Measurements from ENCODE around the gene UNC93B1.

DNA sequence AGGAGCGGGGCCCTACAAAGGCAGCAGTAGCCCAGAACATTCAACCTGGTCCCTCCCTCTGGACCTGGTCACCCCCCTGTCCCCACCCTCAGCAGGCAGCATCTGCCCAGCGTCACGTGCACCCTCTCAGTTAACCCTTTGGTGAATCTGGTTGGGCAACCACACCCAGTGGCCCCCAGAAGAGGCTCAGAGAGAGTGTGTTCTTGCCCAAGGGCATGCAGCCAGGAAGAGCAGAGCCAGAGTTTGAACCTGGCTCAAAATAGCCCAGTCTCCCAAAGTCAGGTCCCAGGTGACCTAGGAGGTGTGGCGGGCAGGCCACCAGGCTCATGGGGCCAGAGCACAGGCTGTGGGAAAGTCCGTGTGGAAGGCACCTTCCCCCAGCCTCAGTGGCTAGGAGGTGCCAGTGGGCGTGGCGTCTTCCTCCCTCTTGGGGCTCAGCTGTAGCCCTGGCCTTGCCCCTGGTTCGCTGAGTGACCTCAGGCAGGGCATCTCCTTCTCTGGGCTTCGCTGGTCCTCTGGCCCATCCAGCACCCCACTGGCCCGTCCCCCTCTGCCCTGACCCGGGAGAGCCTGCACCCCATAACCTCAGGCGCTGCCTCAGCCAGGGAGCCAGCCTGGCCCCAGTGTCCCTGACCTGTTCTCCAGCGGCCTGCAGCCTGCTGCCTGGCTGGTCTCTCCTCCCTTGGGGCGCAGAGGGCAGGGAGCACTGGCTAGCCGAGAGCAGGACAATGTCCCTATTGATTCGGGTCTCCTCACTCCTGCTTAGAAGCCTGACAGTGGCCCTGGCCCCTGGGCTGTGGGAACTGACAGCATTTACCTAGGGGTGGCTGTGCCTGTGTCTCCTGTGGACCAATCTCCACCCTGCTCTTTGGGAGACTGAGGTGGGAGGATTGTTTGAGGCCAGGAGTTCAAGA lies 13.3 kb upstream of the UNC93B1 start:
- TF ChIP-seq EP300 (IDR thresholded peaks at IDR 0.05) = no peak; a peak in 1 of 5 replicates
- TF ChIP-seq, protein P1, sequence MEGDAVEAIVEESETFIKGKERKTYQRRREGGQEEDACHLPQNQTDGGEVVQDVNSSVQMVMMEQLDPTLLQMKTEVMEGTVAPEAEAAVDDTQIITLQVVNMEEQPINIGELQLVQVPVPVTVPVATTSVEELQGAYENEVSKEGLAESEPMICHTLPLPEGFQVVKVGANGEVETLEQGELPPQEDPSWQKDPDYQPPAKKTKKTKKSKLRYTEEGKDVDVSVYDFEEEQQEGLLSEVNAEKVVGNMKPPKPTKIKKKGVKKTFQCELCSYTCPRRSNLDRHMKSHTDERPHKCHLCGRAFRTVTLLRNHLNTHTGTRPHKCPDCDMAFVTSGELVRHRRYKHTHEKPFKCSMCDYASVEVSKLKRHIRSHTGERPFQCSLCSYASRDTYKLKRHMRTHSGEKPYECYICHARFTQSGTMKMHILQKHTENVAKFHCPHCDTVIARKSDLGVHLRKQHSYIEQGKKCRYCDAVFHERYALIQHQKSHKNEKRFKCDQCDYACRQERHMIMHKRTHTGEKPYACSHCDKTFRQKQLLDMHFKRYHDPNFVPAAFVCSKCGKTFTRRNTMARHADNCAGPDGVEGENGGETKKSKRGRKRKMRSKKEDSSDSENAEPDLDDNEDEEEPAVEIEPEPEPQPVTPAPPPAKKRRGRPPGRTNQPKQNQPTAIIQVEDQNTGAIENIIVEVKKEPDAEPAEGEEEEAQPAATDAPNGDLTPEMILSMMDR (IDR thresholded peaks at IDR 0.05) = no peak

All from A549 (cell line).